ENCODE data around the gene METTL6.
A peak's percentile ranks its signal among the peaks of the same experiment; 100 is the strongest.
"Not testable (repeated sequence)": the region's sequence is repeated elsewhere in the genome, so short reads cannot be mapped to it uniquely, and the experiment has no call there.

METTL6 gene

DNA sequence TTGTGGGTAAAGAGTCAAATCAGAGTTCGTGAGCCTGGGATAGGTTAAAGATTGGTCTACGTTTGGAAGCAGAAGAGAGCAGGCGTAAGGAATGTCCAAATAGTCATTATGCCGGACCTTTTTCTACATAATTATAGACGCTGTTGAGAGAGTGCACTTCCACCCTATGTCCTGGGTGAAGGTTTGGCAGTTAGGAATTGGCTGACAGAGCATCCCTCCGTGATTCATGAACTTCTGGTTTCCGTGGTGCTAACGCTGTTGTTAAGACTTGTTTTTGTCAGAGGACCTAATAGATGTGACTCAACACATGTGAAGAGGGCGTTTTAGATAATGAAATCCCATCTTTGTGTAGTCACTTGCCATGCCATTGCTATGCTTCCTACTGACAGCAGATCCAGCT, 1.2 kb upstream of the METTL6 start:
- TF ChIP-seq, protein P1, sequence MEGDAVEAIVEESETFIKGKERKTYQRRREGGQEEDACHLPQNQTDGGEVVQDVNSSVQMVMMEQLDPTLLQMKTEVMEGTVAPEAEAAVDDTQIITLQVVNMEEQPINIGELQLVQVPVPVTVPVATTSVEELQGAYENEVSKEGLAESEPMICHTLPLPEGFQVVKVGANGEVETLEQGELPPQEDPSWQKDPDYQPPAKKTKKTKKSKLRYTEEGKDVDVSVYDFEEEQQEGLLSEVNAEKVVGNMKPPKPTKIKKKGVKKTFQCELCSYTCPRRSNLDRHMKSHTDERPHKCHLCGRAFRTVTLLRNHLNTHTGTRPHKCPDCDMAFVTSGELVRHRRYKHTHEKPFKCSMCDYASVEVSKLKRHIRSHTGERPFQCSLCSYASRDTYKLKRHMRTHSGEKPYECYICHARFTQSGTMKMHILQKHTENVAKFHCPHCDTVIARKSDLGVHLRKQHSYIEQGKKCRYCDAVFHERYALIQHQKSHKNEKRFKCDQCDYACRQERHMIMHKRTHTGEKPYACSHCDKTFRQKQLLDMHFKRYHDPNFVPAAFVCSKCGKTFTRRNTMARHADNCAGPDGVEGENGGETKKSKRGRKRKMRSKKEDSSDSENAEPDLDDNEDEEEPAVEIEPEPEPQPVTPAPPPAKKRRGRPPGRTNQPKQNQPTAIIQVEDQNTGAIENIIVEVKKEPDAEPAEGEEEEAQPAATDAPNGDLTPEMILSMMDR (IDR thresholded peaks at IDR 0.05; ENCODE audit: low read length, missing control alignments): no peak
- DNase-seq (ENCODE audit: low read depth): peak; percentile 62

DNA sequence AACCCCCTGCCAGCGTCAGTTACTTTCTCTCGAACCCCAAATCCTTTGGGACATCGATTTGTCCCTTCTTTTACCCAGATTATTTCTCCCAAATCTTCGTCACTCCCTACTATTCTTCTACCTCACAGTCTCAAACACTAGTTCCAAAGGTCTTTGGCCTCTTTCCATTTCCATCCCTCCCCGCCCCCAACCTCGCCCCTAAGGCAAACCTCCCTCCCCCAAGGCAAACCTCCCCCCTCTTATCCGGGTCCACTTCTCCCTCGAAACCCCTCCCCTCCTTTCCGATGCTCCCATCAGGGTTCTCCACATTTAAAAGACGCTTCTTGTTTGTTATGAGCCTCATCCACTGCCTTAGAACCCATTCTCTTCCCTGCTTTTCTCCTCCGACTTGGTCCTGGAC, 637 bp upstream of the METTL6 start:
- H3K4me3 ChIP-seq (replicated peaks; ENCODE audit: low read depth, low read length): peak overlapping the region; percentile 99
- TF ChIP-seq, protein P1 (IDR thresholded peaks at IDR 0.05; ENCODE audit: low read length, missing control alignments): no peak
- DNase-seq (ENCODE audit: low read depth): no peak

More for the DNA sequence above, 1.2 kb upstream of the METTL6 start:
- peak overlapping the region; percentile 99 for H3K4me3 ChIP-seq (replicated peaks; ENCODE audit: low read depth, low read length)

DNA sequence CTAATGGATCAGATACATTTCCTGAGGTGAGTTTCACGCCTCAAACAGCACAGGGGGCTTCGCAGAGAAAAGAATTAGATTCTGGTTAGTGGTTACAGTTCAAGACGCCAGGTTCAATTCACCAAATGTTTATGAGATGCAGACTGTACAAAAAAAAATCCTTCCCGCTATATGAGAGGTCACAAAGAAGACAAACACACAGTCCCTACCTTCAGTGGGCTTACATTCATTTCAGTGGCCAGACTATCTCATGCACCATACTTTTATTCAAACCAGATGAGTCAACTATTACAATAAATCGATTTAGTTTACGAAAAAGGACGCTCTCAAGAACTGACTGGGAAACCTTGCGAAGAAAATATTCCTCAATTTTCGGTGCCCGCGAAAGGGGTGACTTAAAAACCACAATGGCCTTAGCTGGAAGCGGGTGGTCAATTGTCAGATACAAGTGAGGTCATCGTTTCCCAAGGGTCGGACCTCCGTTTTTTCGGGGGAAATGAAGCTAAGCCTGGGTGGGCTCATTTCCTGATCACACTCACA, 695 bp downstream of the METTL6 start:
- peak overlapping the region; percentile 99 for H3K4me3 ChIP-seq (replicated peaks; ENCODE audit: low read depth, low read length)
- TF ChIP-seq, protein P1 (IDR thresholded peaks at IDR 0.05; ENCODE audit: low read length, missing control alignments): no peak
- DNase-seq (ENCODE audit: low read depth): no peak

DNA sequence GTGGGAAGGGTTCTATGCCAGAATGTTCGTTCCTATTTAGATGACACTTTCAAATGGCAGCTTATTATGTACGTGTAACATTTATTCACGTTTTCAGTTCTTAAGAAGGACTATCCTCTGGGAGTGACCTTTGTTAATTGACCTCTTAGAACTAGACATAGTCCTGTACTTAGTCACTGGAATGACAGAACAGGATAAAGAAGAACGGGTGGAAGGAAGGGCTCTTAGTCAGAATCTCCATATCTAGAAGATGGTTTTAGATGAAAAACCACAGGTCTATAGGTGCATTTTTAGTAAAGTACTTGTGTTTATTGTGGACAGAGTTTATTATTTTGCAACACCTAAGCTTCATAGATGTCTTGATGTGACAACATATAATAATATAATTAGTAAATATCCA, 6.5 kb downstream of the METTL6 start:
- H3K4me3 ChIP-seq (replicated peaks; ENCODE audit: low read depth, low read length): no peak overlapping the region
- TF ChIP-seq, protein P1 (IDR thresholded peaks at IDR 0.05; ENCODE audit: low read length, missing control alignments): no peak
- no peak for DNase-seq (ENCODE audit: low read depth)

DNA sequence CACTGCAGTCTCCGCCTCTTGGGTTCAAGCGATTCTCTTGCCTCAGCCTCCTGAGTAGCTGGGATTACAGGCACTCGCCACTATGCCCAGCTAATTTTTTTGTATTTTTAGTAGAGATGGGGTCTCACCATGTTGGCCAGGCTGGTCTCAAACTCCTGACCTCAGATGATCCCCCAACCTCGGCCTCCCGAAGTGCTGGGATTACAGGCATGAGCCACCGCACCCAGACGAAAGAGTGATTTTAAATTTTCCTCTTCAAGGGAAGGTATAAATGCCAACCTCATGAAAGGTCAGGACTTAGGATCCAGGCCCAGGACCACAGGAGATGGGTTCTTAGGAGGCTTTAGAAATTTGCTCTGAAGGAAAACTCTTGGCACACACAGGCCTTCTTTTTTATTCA, 16.4 kb downstream of the METTL6 start:
- not testable (repeated sequence) for H3K4me3 ChIP-seq (replicated peaks; ENCODE audit: low read depth, low read length)

DNA sequence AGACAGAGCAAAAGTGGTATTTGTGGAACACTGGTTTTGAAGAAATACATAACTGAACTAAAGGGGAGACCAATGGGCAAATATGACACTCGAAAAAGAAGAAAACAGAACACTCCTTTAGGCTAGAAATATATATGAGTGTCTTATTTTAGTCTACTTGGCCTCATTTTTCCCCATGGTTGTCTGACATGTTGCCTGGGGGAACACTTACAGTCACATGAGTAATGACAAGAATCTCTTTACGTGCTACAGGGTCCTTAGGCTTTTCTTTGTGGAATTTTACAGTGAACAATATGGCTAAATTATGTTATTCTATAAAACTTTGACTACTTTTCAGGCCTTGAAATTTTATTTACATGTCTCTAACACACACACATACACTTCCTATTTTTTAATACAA, 17.6 kb downstream of the METTL6 start:
- TF ChIP-seq, protein P1 (IDR thresholded peaks at IDR 0.05; ENCODE audit: low read length, missing control alignments): no peak
- DNase-seq (ENCODE audit: low read depth): no peak
- no peak overlapping the region for H3K4me3 ChIP-seq (replicated peaks; ENCODE audit: low read depth, low read length)

More for the DNA sequence above, 16.4 kb downstream of the METTL6 start:
- DNase-seq (ENCODE audit: low read depth): not testable (repeated sequence)

DNA sequence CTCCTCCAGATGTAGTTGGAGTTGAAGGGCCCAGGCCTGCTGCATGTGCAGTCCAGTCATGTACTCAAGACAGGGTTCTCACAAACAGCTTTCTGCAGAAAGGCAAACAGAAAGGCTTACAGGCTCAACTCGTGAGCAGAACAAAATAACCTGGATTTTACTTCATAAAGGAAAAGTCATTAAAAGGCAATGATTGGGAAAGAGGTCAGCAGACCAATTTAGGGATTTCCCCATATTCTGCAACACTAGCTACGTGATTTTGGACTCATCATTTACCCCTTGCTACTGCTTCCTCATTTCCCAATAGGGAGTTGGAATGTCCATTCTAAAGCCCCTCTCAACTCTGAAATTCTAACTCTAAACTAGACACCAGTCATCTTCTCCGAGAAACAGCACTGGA, 18.1 kb downstream of the METTL6 start:
- TF ChIP-seq, protein P1 (IDR thresholded peaks at IDR 0.05; ENCODE audit: low read length, missing control alignments): no peak
- peak; percentile 52 for DNase-seq (ENCODE audit: low read depth)
- H3K4me3 ChIP-seq (replicated peaks; ENCODE audit: low read depth, low read length): no peak overlapping the region
